ENCODE data around the gene LCT. TPM values are rescaled to one million over a fixed set of nuclear protein-coding genes. Genes with fewer than 3 reads are reported as not detected.

LCT gene
- total and polyA plus RNA-seq, 2 of the 13 experiments (the other 11 are each of a cell fraction or from before 2014, with no cell fraction given): not detected

- TF ChIP-seq KMT2A (CRISPR knock-in tag; IDR thresholded peaks at IDR 0.05): peak; percentile 74; the same call in 1 of the 2 replicates
- no peak for TF ChIP-seq ADNP (CRISPR knock-in tag; IDR thresholded peaks at IDR 0.05)
- no peak for TF ChIP-seq ZNF703 (CRISPR knock-in tag; IDR thresholded peaks at IDR 0.05; ENCODE audit: borderline replicate concordance)
- no peak for TF ChIP-seq THAP7 (CRISPR knock-in tag; IDR thresholded peaks at IDR 0.05)
- TF ChIP-seq ZNF337 (CRISPR knock-in tag; IDR thresholded peaks at IDR 0.05; ENCODE audit: borderline replicate concordance, low read depth): no peak
- TF ChIP-seq ZNF20 (CRISPR knock-in tag; IDR thresholded peaks at IDR 0.05): no peak
- TF ChIP-seq STAG1 (CRISPR knock-in tag; IDR thresholded peaks at IDR 0.05): no peak
- peak; percentile 78; the same call in 1 of the 2 replicates for TF ChIP-seq NFKB2 (CRISPR knock-in tag; IDR thresholded peaks at IDR 0.05; ENCODE audit: borderline replicate concordance)
- TF ChIP-seq KLF15 (CRISPR knock-in tag; IDR thresholded peaks at IDR 0.05; ENCODE audit: borderline replicate concordance): peak; percentile 88; the same call in 1 of the 2 replicates
- TF ChIP-seq GTF2F1 (IDR thresholded peaks at IDR 0.05; ENCODE audit: low read length): no peak
- TF ChIP-seq ZNF878 (CRISPR knock-in tag; IDR thresholded peaks at IDR 0.05): peak; percentile 61; the same call in 1 of the 2 replicates
- TF ChIP-seq RBM22 (optimal IDR thresholded peaks at IDR 0.05; ENCODE audit: low read length): no peak
- no peak for TF ChIP-seq NFE2L1 (CRISPR knock-in tag; IDR thresholded peaks at IDR 0.05; ENCODE audit: borderline replicate concordance)
- TF ChIP-seq ZNF749 (CRISPR knock-in tag; IDR thresholded peaks at IDR 0.05; ENCODE audit: borderline replicate concordance): peak; percentile 82; the same call in 1 of the 2 replicates
- TF ChIP-seq ATM (IDR thresholded peaks at IDR 0.05; ENCODE audit: borderline replicate concordance): no peak
- TF ChIP-seq, protein P1, sequence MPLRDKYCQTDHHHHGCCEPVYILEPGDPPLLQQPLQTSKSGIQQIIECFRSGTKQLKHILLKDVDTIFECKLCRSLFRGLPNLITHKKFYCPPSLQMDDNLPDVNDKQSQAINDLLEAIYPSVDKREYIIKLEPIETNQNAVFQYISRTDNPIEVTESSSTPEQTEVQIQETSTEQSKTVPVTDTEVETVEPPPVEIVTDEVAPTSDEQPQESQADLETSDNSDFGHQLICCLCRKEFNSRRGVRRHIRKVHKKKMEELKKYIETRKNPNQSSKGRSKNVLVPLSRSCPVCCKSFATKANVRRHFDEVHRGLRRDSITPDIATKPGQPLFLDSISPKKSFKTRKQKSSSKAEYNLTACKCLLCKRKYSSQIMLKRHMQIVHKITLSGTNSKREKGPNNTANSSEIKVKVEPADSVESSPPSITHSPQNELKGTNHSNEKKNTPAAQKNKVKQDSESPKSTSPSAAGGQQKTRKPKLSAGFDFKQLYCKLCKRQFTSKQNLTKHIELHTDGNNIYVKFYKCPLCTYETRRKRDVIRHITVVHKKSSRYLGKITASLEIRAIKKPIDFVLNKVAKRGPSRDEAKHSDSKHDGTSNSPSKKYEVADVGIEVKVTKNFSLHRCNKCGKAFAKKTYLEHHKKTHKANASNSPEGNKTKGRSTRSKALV (CRISPR knock-in tag; IDR thresholded peaks at IDR 0.05): 0 out of 2 replicates have a peak, but pooled peaks have one; percentile 22
- peak; percentile 70; the same call in 1 of the 2 replicates for TF ChIP-seq ZNF790 (CRISPR knock-in tag; IDR thresholded peaks at IDR 0.05; ENCODE audit: borderline replicate concordance)
- no peak for TF ChIP-seq THAP8 (CRISPR knock-in tag; IDR thresholded peaks at IDR 0.05; ENCODE audit: borderline replicate concordance)
- 0 out of 2 replicates have a peak, but pooled peaks have one; percentile 48 for TF ChIP-seq TFE3 (CRISPR knock-in tag; IDR thresholded peaks at IDR 0.05)
- 0 out of 2 replicates have a peak, but pooled peaks have one; percentile 46 for TF ChIP-seq PPARG (CRISPR knock-in tag; conservative IDR thresholded peaks at IDR 0.05)
- TF ChIP-seq, protein P2, sequence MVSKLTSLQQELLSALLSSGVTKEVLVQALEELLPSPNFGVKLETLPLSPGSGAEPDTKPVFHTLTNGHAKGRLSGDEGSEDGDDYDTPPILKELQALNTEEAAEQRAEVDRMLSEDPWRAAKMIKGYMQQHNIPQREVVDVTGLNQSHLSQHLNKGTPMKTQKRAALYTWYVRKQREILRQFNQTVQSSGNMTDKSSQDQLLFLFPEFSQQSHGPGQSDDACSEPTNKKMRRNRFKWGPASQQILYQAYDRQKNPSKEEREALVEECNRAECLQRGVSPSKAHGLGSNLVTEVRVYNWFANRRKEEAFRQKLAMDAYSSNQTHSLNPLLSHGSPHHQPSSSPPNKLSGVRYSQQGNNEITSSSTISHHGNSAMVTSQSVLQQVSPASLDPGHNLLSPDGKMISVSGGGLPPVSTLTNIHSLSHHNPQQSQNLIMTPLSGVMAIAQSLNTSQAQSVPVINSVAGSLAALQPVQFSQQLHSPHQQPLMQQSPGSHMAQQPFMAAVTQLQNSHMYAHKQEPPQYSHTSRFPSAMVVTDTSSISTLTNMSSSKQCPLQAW (CRISPR knock-in tag; IDR thresholded peaks at IDR 0.05): no peak
- no peak for TF ChIP-seq ZNF674 (CRISPR knock-in tag; IDR thresholded peaks at IDR 0.05; ENCODE audit: low read depth)
- no peak for TF ChIP-seq SMC3 (IDR thresholded peaks at IDR 0.05; ENCODE audit: low read length)
Observed at GRCh38 chr2:135876066-135876711, 39.2 kb upstream of the LCT start, which contains the start of gene MCM6 (continued).

Data from HepG2 (cell line).